ENCODE results near the gene ART4.

ART4 gene

GRCh38 chr12:14854586-14855183, 11.4 kb upstream of the ART4 start:
- H3K27ac ChIP-seq: peak overlapping the region in 4 of 21 experiments; percentile 8 to 33 (median 14)
- no peak overlapping the region for H3K4me3 ChIP-seq

GRCh38 chr12:14853961-14854360, 10.6 kb upstream of the ART4 start:
- H3K27ac ChIP-seq: peak overlapping the region in 3 of 21 experiments; percentile 6 to 30 (median 12)

DNA sequence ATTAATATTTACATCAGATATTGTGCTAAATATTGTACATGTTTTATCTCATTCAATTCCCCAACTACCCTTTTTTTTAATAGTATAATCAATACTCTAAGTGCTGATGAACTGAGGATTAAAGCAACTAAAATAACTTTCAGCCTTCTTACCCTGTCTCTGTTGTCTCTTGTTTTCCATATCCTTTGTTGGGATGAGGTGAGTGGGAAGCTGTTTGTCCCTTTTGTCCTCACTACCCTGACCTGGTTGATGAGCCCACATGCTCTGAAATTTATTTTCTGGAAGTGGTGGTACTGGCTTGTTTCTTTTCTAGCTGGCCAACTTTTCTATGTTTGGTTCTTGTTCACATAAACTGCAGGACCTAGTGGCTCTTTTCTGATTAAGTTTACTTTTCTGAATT, 9.6 kb upstream of the ART4 start:
- Histone ChIP-seq H3K4me3 (no peak overlapping the region), H3K27ac (no peak overlapping the region)

More at GRCh38 chr12:14853961-14854360, 10.6 kb upstream of the ART4 start:
- H3K4me3 ChIP-seq: no peak overlapping the region

- Histone ChIP-seq H3K4me3 (no peak overlapping the region), H3K27ac (peak overlapping the region in 3 of 21 experiments; percentile 16 to 51 (median 29))
These were observed 7.8 kb upstream of the ART4 start for GRCh38 chr12:14850929-14851663.

- Histone ChIP-seq H3K4me3 (no peak overlapping the region), H3K27ac (peak overlapping the region in 4 of 21 experiments; percentile 15 to 47 (median 35))
These were observed 6.3 kb upstream of the ART4 start for GRCh38 chr12:14849661-14850060.

GRCh38 chr12:14846876-14847580, 3.7 kb upstream of the ART4 start:
- Histone ChIP-seq H3K27ac (peak overlapping the region in 2 of 21 experiments; percentile 21 to 42), H3K4me3 (no peak overlapping the region)

- no peak overlapping the region for H3K4me3 ChIP-seq
- peak overlapping the region in 3 of 21 experiments; percentile 2 to 42 (median 35) for H3K27ac ChIP-seq
These were observed 2.8 kb upstream of the ART4 start for GRCh38 chr12:14846042-14846587.

DNA sequence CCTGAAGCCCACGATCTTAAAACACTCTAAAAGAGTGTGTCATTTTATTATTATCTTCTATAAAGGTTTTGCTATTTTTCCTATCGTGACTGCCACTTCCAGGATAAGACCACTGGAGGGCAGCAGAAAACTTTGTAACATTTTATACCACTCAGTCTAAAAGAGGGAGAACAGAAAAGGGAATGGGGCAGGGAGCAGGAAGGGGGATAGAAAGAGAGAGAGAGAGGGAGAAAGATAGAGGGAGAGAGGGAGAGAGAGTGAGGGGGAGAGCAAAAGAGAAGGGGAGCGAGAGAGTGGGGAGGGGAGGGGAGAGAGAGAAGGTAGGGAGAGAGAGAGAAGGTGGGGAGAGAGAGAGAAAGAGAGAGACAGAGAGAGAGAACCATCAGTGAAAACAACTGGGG, 2.0 kb upstream of the ART4 start:
- peak overlapping the region in 2 of 21 experiments; percentile 9 to 14 for H3K27ac ChIP-seq
- H3K4me3 ChIP-seq: no peak overlapping the region

DNA sequence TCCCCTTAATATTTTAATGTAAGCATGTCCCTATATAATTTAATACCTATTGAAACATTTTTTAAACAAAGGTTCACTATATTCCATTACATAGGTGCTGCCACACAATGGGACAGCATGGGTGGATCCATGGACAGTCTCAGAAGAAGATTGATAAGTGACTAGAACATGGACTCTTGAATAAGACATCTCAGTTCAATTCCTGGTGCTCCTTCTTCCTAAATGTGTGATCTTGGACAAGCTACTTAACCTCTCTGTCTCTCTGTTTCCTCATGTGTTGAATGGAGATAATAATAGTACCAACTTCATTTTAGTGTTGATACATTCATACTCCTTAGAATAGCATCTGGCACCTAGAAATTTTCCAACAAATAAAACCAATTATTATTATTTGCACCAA, 1.1 kb upstream of the ART4 start:
- Histone ChIP-seq H3K27ac (no peak overlapping the region), H3K4me3 (no peak overlapping the region)

GRCh38 chr12:14842315-14842714, 1.0 kb downstream of the ART4 start:
- no peak overlapping the region for H3K4me3 ChIP-seq

GRCh38 chr12:14841761-14842160, 1.6 kb downstream of the ART4 start:
- peak overlapping the region in 4 of 21 experiments; percentile 28 to 53 (median 44) for H3K27ac ChIP-seq
- no peak overlapping the region for H3K4me3 ChIP-seq

More at GRCh38 chr12:14842315-14842714, 1.0 kb downstream of the ART4 start:
- H3K27ac ChIP-seq: peak overlapping the region in 5 of 21 experiments; percentile 11 to 53 (median 33)

DNA sequence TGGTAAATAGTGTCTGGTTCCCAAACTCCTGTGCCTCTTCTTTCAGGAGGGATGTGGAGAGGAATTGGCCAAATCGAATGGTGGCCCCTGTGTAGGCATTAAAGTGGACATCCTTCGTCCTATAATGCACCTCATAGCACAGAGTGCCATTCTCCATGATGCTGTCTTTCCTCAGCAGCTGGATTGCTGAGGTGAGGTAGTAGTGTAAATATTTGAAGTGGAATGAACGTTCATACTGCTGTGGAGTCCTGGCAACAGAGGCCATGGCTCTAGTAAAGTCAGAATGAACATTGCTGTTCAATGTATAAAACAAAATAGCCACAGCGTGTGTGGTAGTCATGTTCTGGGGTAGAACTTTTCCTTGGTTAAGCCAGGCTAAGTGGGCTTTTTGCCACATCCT, 2.7 kb downstream of the ART4 start:
- Histone ChIP-seq H3K4me3 (no peak overlapping the region), H3K27ac (no peak overlapping the region)

DNA sequence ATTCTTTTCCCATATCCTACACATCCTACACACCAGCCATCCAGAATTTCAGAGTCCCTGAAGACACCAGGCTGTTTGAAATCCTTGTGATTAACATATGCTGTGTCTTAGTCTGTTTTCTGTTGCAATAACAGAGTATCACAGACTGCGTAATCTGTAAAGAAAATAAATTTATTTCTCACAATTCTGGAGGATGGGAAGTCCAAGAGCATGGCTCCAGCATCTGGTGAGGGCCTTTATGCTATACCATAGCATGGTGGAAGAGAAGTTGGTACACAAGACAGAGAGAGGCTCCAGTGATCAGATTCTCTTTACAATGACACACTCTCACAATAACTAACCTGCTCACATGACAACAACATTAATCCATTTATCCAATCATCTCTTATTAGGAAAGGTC, 4.1 kb downstream of the ART4 start:
- no peak overlapping the region for H3K4me3 ChIP-seq

GRCh38 chr12:14836336-14837210, 6.8 kb downstream of the ART4 start:
- Histone ChIP-seq H3K4me3 (no peak overlapping the region), H3K27ac (no peak overlapping the region)

More for the DNA sequence above, 4.1 kb downstream of the ART4 start:
- H3K27ac ChIP-seq: no peak overlapping the region

GRCh38 chr12:14834509-14834908, 8.8 kb downstream of the ART4 start:
- Histone ChIP-seq H3K27ac (no peak overlapping the region), H3K4me3 (no peak overlapping the region)

DNA sequence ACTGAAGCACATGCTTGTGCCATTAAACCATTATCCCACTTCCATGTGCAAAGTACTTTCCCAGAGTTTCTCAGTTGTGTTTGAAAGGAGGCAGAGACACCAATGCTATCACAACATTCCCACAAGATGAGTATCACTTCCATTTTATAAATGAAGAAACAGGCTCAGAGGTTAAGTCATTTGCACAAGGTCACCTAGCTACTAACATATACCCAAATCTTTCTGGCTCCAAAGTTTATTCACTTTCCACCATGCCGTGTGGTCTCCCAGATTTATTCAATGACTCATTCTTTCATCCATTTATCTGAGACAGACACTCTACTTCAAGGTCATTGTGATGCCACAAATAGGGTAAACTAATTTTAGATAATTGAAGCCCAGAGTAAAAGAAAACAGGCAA, 9.4 kb downstream of the ART4 start:
- Histone ChIP-seq H3K27ac (no peak overlapping the region), H3K4me3 (no peak overlapping the region)

DNA sequence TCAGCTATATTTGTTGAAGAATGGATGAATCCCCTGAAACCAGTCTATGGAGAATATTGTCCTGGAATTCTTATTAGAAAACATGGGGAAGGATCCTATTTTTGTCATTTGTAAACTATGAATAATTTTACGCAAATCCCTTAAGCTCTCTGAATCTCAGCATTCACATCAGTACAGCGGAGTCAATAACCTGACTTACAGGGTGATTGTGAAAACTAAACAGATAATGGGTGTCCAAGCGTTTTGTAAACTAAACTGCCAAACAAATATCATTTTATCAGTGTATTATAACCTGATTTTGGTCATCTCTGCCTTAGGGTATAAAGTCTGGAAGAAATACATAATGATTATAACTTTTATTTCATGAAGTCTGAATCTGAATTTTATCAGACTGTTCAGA, 10.0 kb downstream of the ART4 start:
- Histone ChIP-seq H3K4me3 (no peak overlapping the region), H3K27ac (no peak overlapping the region)

DNA sequence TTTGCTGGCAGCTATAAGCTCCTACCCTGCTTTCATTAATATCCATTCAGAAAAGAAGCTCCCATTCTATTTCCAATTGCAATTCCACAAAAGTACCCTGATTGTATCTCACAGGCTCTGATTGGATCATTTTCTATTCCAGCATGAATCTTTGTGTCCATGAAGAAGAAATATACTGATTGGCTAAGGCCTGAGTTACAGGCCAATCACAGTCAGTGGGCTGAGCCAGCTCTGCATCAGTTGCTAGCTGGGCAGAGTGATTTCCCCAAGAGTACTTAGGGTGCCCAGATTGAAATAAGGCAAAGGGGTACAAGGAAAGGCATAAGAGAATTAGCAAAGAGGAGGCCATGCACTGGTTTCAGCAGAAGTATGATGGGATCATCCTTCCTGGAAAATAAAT, 14.4 kb downstream of the ART4 start:
- no peak overlapping the region for H3K4me3 ChIP-seq
- H3K27ac ChIP-seq: no peak overlapping the region

DNA sequence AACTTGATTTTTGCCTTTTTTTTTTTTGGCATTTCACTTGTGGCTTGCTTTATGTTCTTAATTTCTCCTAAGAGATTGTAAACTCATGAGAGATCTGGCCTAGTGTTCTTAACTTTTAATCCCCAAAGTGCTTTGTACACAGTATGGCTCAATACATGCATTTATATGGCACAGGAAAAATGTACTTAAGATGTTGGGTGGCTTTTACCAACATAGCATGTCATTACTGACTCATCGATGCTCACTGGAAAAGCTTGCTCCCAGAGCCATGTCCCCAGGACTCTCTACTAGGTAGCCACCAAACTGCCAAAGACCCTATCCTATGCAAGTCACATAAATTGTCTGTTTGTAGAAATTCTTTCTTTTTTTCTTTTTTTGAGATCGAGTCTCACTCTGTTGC, 16.3 kb downstream of the ART4 start:
- Histone ChIP-seq H3K27ac (no peak overlapping the region), H3K4me3 (no peak overlapping the region)

Data from skin epidermis (tissue), 12 donors.